Activated effector memory CD4-positive, alpha-beta T cell treated with anti-CD3 and anti-CD28 coated beads, Interleukin-2, amount 50 U/mL, for 16 hours (primary cell): ENCODE measurements around the gene ALDH1L1.

Experiments
- DNase-seq: peaks from one replicate; pipeline ENCODE4 v3.0.0-alpha.2; 2020

ALDH1L1 gene

GRCh38 chr3:126191246-126191645 is 10.9 kb upstream of the ALDH1L1 start:
- no peak for DNase-seq

GRCh38 chr3:126187920-126188319 is 7.5 kb upstream of the ALDH1L1 start:
- no peak for DNase-seq

- no peak for DNase-seq
Observed at GRCh38 chr3:126186749-126187148, 6.4 kb upstream of the ALDH1L1 start.

- no peak for DNase-seq
Observed at GRCh38 chr3:126186271-126186670, 5.9 kb upstream of the ALDH1L1 start.

- DNase-seq: no peak
Observed at GRCh38 chr3:126184465-126185000, 4.1 kb upstream of the ALDH1L1 start.

GRCh38 chr3:126181398-126181725 is 976 bp upstream of the ALDH1L1 start:
- no peak for DNase-seq

GRCh38 chr3:126179825-126180476 is 435 bp downstream of the ALDH1L1 start:
- DNase-seq: no peak

- DNase-seq: no peak
Observed at GRCh38 chr3:126170073-126170777, 10.2 kb downstream of the ALDH1L1 start.

GRCh38 chr3:126167566-126167965 is 12.8 kb downstream of the ALDH1L1 start:
- no peak for DNase-seq

GRCh38 chr3:126166009-126166408 is 14.4 kb downstream of the ALDH1L1 start:
- DNase-seq: no peak

- DNase-seq: no peak
Observed at GRCh38 chr3:126161309-126161708, 19.1 kb downstream of the ALDH1L1 start.

GRCh38 chr3:126160243-126161210 is 19.9 kb downstream of the ALDH1L1 start:
- DNase-seq: no peak

GRCh38 chr3:126159476-126159875 is 20.9 kb downstream of the ALDH1L1 start:
- DNase-seq: no peak

- DNase-seq: no peak
Observed at GRCh38 chr3:126158912-126159454, 21.4 kb downstream of the ALDH1L1 start.

- no peak for DNase-seq
Observed at GRCh38 chr3:126158016-126158911, 22.1 kb downstream of the ALDH1L1 start.

- DNase-seq: no peak
Observed at GRCh38 chr3:126157083-126157768, 23.2 kb downstream of the ALDH1L1 start.

GRCh38 chr3:126156468-126156867 is 23.9 kb downstream of the ALDH1L1 start:
- DNase-seq: no peak

GRCh38 chr3:126155819-126156218 is 24.6 kb downstream of the ALDH1L1 start:
- DNase-seq: no peak

GRCh38 chr3:126155280-126155640 is 25.1 kb downstream of the ALDH1L1 start:
- DNase-seq: no peak

GRCh38 chr3:126154391-126155279 is 25.8 kb downstream of the ALDH1L1 start:
- no peak for DNase-seq
